HEK293 (cell line): ENCODE measurements around the gene FLT4.

ENCODE experiments used
- CTCF ChIA-PET: fragments of 350-600 bp; formaldehyde crosslinking; extraction: SDS; loops from one replicate; lab custom pipeline; 2021; ENCODE audit warnings: antibody characterized with exemption; lab: Yijun Ruan, JAX
- POLR2A ChIA-PET: fragments of 300-600 bp; formaldehyde crosslinking; extraction: SDS; loops from one replicate; lab custom pipeline; 2020; ENCODE audit warnings: antibody characterized with exemption, inconsistent platforms; lab: Yijun Ruan, JAX
- H3K27ac ChIP-seq: fragments of 200-500 bp; sonication (Bioruptor generic); 2 replicates; pipeline ENCODE4 v1.5.1; 2014; ENCODE audit warnings: low read depth, low read length, control low read depth, inconsistent platforms; ENCODE audit errors: extremely low read depth
- H3K36me3 ChIP-seq, 2 experiments: fragments of 200-500 bp in 1 of 2; sonication (Bioruptor generic) in 1 of 2; 1 replicate in 1 of 2; 2 replicates in 1 of 2; pipeline ENCODE4 v1.5.1; 2014 to 2017; ENCODE audit warnings: inconsistent platforms in 2 of 2, low read length in 2 of 2; ENCODE audit not compliant: control insufficient read depth in 2 of 2, insufficient read depth in 1 of 2
- H3K4me1 ChIP-seq: fragments of 200-500 bp; sonication (Bioruptor generic); 2 replicates; pipeline ENCODE4 v1.5.1; 2014; ENCODE audit warnings: mild to moderate bottlenecking, low read length, inconsistent platforms; ENCODE audit not compliant: control insufficient read depth, insufficient read depth
- H3K4me3 ChIP-seq: 2 replicates; pipeline ENCODE4 v1.5.1; 2011; ENCODE audit warnings: low read depth, mild to moderate bottlenecking, control low read depth, low read length, moderate library complexity
- H3K9me3 ChIP-seq: fragments of 200-500 bp; sonication (Bioruptor generic); 2 replicates; pipeline ENCODE4 v1.5.1; 2014; ENCODE audit warnings: low read depth, low read length, inconsistent platforms; ENCODE audit not compliant: control insufficient read depth, insufficient read depth
- GFI1B ChIP-seq: fragments of 450-650 bp; formaldehyde crosslinking; IDR thresholded peaks from 2 replicates; pipeline ENCODE4 v1.5.1; 2016; ENCODE audit warnings: missing biosample characterization, missing genetic modification characterization
- GLI4 ChIP-seq: fragments of 450-650 bp; formaldehyde crosslinking; IDR thresholded peaks from 2 replicates; pipeline ENCODE4 v1.5.1; 2016; ENCODE audit warnings: missing biosample characterization, missing genetic modification characterization
- ZBTB10 ChIP-seq: fragments of 450-650 bp; formaldehyde crosslinking; IDR thresholded peaks from 2 replicates; pipeline ENCODE4 v1.5.1; 2016; ENCODE audit warnings: missing biosample characterization, missing genetic modification characterization
- ZNF132 ChIP-seq: fragments of 450-650 bp; formaldehyde crosslinking; IDR thresholded peaks from 2 replicates; pipeline ENCODE4 v1.5.1; 2017; ENCODE audit warnings: missing biosample characterization, missing genetic modification characterization, borderline replicate concordance
- ZNF23 ChIP-seq: fragments of 450-650 bp; formaldehyde crosslinking; IDR thresholded peaks from 2 replicates; pipeline ENCODE4 v1.5.1; 2016; ENCODE audit warnings: missing biosample characterization, missing genetic modification characterization, borderline replicate concordance
- ZNF239 ChIP-seq: fragments of 450-650 bp; formaldehyde crosslinking; IDR thresholded peaks from 2 replicates; pipeline ENCODE4 v1.5.1; 2016; ENCODE audit warnings: missing biosample characterization, missing genetic modification characterization
- ZNF394 ChIP-seq: fragments of 450-650 bp; formaldehyde crosslinking; IDR thresholded peaks from 2 replicates; pipeline ENCODE4 v1.5.1; 2016; ENCODE audit warnings: missing biosample characterization, missing genetic modification characterization, mild to moderate bottlenecking, moderate library complexity, borderline replicate concordance
- ZNF473 ChIP-seq: fragments of 450-650 bp; formaldehyde crosslinking; IDR thresholded peaks from 2 replicates; pipeline ENCODE4 v1.5.1; 2017; ENCODE audit warnings: missing biosample characterization, missing genetic modification characterization
- ZNF544 ChIP-seq: fragments of 450-650 bp; formaldehyde crosslinking; IDR thresholded peaks from 2 replicates; pipeline ENCODE4 v1.5.0; 2017; ENCODE audit warnings: missing biosample characterization, missing genetic modification characterization
- ZNF629 ChIP-seq: fragments of 450-650 bp; formaldehyde crosslinking; IDR thresholded peaks from 2 replicates; pipeline ENCODE4 v1.5.1; 2017; ENCODE audit warnings: missing biosample characterization, missing genetic modification characterization
- ZNF658 ChIP-seq: fragments of 450-650 bp; formaldehyde crosslinking; IDR thresholded peaks from 2 replicates; pipeline ENCODE4; 2016; ENCODE audit warnings: missing biosample characterization, missing genetic modification characterization
- ZNF792 ChIP-seq: fragments of 450-650 bp; formaldehyde crosslinking; IDR thresholded peaks from 2 replicates; pipeline ENCODE4 v1.5.1; 2016; ENCODE audit warnings: missing biosample characterization, missing genetic modification characterization
- ZSCAN16 ChIP-seq: fragments of 450-650 bp; formaldehyde crosslinking; IDR thresholded peaks from 2 replicates; pipeline ENCODE4 v1.5.1; 2016; ENCODE audit warnings: missing biosample characterization, missing genetic modification characterization
- ZSCAN5A ChIP-seq: fragments of 450-650 bp; formaldehyde crosslinking; IDR thresholded peaks from 2 replicates; pipeline ENCODE4 v1.5.1; 2016; ENCODE audit warnings: missing biosample characterization, missing genetic modification characterization
- TF ChIP-seq, protein P1 (sequence below): fragments of 450-650 bp; formaldehyde crosslinking; IDR thresholded peaks from 2 replicates; pipeline ENCODE4 v1.5.1; 2016; ENCODE audit warnings: missing biosample characterization, missing genetic modification characterization, borderline replicate concordance
- TF ChIP-seq, protein P2 (sequence below): fragments of 450-650 bp; formaldehyde crosslinking; IDR thresholded peaks from 2 replicates; pipeline ENCODE4 v1.5.1; 2016; ENCODE audit warnings: missing biosample characterization, missing genetic modification characterization
- TF ChIP-seq, protein P3 (sequence below): sonication (generic); formaldehyde crosslinking; IDR thresholded peaks from 2 replicates; pipeline ENCODE4 v1.8.1; 2022; ENCODE audit warnings: mild to moderate bottlenecking, moderate library complexity, missing genetic modification reagents
- TF ChIP-seq, protein P4 (sequence below): fragments of 450-650 bp; formaldehyde crosslinking; conservative IDR thresholded peaks from 2 replicates; pipeline ENCODE4 v1.5.1; 2016; ENCODE audit warnings: low read depth, missing biosample characterization, missing genetic modification characterization

FLT4 gene

DNA sequence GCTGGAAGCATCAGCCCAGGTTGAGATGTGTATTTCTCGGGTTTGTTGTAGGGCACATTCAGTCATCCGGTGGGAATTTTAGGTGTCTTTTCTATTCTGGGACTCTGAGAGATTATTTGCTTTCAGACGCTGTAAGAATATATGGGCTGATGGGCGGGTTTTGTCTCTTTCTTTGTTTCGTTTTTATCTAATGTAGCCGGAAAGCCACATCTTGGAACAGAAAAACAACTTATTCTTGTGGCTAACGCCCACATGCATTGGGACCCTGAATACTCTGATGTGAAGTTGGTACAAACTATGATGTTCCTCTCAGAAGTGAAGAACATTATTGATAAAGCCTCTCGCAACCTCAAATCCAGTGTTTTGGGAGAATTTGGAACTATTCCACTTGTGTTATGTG lies 80.5 kb downstream of the FLT4 start:
- H3K36me3 ChIP-seq = peaks cover 16 to 93% of the 10 kb centered on the region in 2 experiments
- H3K4me1 ChIP-seq = no peaks in the 10 kb centered on the region
- no peak for TF ChIP-seq ZBTB10 (tag by site-specific recombination)
- TF ChIP-seq ZSCAN5A (tag by site-specific recombination) = no peak
- no peak for TF ChIP-seq ZNF792
- TF ChIP-seq, protein P1, sequence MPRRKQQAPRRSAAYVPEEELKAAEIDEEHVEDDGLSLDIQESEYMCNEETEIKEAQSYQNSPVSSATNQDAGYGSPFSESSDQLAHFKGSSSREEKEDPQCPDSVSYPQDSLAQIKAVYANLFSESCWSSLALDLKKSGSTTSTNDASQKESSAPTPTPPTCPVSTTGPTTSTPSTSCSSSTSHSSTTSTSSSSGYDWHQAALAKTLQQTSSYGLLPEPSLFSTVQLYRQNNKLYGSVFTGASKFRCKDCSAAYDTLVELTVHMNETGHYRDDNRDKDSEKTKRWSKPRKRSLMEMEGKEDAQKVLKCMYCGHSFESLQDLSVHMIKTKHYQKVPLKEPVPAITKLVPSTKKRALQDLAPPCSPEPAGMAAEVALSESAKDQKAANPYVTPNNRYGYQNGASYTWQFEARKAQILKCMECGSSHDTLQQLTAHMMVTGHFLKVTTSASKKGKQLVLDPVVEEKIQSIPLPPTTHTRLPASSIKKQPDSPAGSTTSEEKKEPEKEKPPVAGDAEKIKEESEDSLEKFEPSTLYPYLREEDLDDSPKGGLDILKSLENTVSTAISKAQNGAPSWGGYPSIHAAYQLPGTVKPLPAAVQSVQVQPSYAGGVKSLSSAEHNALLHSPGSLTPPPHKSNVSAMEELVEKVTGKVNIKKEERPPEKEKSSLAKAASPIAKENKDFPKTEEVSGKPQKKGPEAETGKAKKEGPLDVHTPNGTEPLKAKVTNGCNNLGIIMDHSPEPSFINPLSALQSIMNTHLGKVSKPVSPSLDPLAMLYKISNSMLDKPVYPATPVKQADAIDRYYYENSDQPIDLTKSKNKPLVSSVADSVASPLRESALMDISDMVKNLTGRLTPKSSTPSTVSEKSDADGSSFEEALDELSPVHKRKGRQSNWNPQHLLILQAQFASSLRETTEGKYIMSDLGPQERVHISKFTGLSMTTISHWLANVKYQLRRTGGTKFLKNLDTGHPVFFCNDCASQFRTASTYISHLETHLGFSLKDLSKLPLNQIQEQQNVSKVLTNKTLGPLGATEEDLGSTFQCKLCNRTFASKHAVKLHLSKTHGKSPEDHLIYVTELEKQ = no peak
- TF ChIP-seq, protein P2, sequence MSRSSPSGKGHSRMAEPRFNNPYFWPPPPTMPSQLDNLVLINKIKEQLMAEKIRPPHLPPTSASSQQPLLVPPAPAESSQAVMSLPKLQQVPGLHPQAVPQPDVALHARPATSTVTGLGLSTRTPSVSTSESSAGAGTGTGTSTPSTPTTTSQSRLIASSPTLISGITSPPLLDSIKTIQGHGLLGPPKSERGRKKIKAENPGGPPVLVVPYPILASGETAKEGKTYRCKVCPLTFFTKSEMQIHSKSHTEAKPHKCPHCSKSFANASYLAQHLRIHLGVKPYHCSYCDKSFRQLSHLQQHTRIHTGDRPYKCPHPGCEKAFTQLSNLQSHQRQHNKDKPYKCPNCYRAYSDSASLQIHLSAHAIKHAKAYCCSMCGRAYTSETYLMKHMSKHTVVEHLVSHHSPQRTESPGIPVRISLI (tag by site-specific recombination) = no peak
- TF ChIP-seq ZNF394 (tag by site-specific recombination) = no peak
- no peak for TF ChIP-seq ZNF132
- TF ChIP-seq ZNF658 = no peak
- TF ChIP-seq, protein P3, sequence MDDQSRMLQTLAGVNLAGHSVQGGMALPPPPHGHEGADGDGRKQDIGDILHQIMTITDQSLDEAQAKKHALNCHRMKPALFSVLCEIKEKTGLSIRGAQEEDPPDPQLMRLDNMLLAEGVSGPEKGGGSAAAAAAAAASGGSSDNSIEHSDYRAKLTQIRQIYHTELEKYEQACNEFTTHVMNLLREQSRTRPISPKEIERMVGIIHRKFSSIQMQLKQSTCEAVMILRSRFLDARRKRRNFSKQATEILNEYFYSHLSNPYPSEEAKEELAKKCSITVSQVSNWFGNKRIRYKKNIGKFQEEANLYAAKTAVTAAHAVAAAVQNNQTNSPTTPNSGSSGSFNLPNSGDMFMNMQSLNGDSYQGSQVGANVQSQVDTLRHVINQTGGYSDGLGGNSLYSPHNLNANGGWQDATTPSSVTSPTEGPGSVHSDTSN (CRISPR knock-in tag) = no peak
- no peak for TF ChIP-seq ZNF23 (tag by site-specific recombination)
- no peak for TF ChIP-seq ZSCAN16 (tag by site-specific recombination)
- no peak for TF ChIP-seq ZNF239 (tag by site-specific recombination)
- TF ChIP-seq, protein P4, sequence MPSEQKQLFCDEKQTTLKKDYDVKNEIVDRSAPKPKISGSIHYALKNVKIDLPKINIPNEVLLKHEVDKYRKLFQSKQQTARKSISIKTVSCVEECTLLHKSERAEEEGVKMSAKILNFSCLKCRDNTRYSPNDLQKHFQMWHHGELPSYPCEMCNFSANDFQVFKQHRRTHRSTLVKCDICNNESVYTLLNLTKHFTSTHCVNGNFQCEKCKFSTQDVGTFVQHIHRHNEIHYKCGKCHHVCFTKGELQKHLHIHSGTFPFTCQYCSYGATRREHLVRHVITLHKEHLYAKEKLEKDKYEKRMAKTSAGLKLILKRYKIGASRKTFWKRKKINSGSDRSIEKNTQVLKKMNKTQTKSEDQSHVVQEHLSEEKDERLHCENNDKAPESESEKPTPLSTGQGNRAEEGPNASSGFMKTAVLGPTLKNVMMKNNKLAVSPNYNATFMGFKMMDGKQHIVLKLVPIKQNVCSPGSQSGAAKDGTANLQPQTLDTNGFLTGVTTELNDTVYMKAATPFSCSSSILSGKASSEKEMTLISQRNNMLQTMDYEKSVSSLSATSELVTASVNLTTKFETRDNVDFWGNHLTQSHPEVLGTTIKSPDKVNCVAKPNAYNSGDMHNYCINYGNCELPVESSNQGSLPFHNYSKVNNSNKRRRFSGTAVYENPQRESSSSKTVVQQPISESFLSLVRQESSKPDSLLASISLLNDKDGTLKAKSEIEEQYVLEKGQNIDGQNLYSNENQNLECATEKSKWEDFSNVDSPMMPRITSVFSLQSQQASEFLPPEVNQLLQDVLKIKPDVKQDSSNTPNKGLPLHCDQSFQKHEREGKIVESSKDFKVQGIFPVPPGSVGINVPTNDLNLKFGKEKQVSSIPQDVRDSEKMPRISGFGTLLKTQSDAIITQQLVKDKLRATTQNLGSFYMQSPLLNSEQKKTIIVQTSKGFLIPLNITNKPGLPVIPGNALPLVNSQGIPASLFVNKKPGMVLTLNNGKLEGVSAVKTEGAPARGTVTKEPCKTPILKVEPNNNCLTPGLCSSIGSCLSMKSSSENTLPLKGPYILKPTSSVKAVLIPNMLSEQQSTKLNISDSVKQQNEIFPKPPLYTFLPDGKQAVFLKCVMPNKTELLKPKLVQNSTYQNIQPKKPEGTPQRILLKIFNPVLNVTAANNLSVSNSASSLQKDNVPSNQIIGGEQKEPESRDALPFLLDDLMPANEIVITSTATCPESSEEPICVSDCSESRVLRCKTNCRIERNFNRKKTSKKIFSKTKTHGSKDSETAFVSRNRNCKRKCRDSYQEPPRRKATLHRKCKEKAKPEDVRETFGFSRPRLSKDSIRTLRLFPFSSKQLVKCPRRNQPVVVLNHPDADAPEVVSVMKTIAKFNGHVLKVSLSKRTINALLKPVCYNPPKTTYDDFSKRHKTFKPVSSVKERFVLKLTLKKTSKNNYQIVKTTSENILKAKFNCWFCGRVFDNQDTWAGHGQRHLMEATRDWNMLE (tag by site-specific recombination) = no peak
- no peak for TF ChIP-seq GLI4 (tag by site-specific recombination)
- TF ChIP-seq ZNF629 = no peak
- TF ChIP-seq GFI1B (tag by site-specific recombination) = no peak
- TF ChIP-seq ZNF473 (tag by site-specific recombination) = no peak
- no peak for TF ChIP-seq ZNF544 (tag by site-specific recombination)
- ChIA-PET POLR2A (no interaction called here), CTCF (interaction anchor here (0.9 kb wide), 1 partner anchor 98 kb away, joined by 3 read pairs; no protein-coding TSS in a partner anchor)
- H3K4me3 ChIP-seq = no peak overlapping the region
- no peaks in the 10 kb centered on the region for H3K9me3 ChIP-seq
- no peak overlapping the region for H3K27ac ChIP-seq
